Gastroesophageal sphincter (tissue), 4 donors: ENCODE results near the gene CARD14. TPM values are rescaled to one million over a fixed set of nuclear protein-coding genes. Genes with fewer than 3 reads are reported as not detected.

Experiments
- ATAC-seq: fragments of 150-250 bp; one replicate; pipeline ENCODE4 v1.9.1; 2016; ENCODE audit warnings: mild to moderate bottlenecking, moderate library complexity
- H3K27ac ChIP-seq, 4 donors: fragments of 200-600 bp; sonication (generic) in 3 of 4; 1 replicate in 3 of 4; 2 replicates in 1 of 4; pipeline ENCODE4 v1.5.1; 2016 to 2019
- H3K27me3 ChIP-seq: fragments of 200-600 bp; sonication (generic); one replicate; pipeline ENCODE4 v1.5.1; 2019
- H3K36me3 ChIP-seq, 2 donors: fragments of 200-600 bp; sonication (generic); one replicate each; pipeline ENCODE4 v1.5.1; 2019; ENCODE audit warnings: control low read depth in 1 of 2
- H3K4me1 ChIP-seq, 3 donors: fragments of 200-600 bp; sonication (generic); 1 replicate in 2 of 3; 2 replicates in 1 of 3; pipeline ENCODE4 v1.5.1; 2016 to 2019; ENCODE audit warnings: control low read depth in 2 of 3
- H3K4me3 ChIP-seq, 2 donors: fragments of 200-600 bp; sonication (generic); one replicate each; pipeline ENCODE4 v1.5.1; 2019; ENCODE audit warnings: mild to moderate bottlenecking in 1 of 2, moderate library complexity in 1 of 2
- H3K9me3 ChIP-seq, 3 donors: fragments of 200-600 bp; sonication (generic); one replicate each; pipeline ENCODE4 v1.5.1; 2017 to 2019; ENCODE audit warnings: control low read depth in 2 of 3
- CTCF ChIP-seq, 4 experiments: fragments of 200-600 bp in 2 of 4; fragments of 450-650 bp in 2 of 4; sonication (generic) in 1 of 4; IDR thresholded peaks; one replicate each; pipeline ENCODE4 v1.5.1; 2017 to 2019; ENCODE audit warnings: antibody characterized with exemption in 4 of 4, mild to moderate bottlenecking in 2 of 4, moderate library complexity in 2 of 4
- EP300 ChIP-seq: sonication (generic); formaldehyde crosslinking; IDR thresholded peaks from one replicate; pipeline ENCODE4 v1.6.1; 2017; ENCODE audit warnings: antibody characterized with exemption, mild to moderate bottlenecking
- POLR2A ChIP-seq, 2 donors: fragments of 450-650 bp; IDR thresholded peaks; one replicate each; pipeline ENCODE4 v1.6.1; 2017; ENCODE audit warnings: antibody characterized with exemption in 2 of 2, mild to moderate bottlenecking in 2 of 2, moderate library complexity in 1 of 2
- POLR2AphosphoS5 ChIP-seq: sonication (generic); formaldehyde crosslinking; IDR thresholded peaks from one replicate; pipeline ENCODE4 v1.6.1; 2017; ENCODE audit warnings: antibody characterized with exemption
- WGBS, 2 donors: methylation state at CpG; one replicate each; pipeline ENCODE4 v1.1.5; 2018; ENCODE audit warnings: low coverage in 1 of 2; 5-methylcytosine and 5-hydroxymethylcytosine counted together
- total RNA-seq, 4 donors: library from RNA; depleted of rRNA; stranded (reverse); fragments of >200 nt; gene quantifications; one replicate each; pipeline ENCODE4 v1.1.0, GENCODE V29; 2016

Gene CARD14
- under 1 TPM in 2 of 4 donors, not detected in 2; 0.78 to 0.81 TPM for total RNA-seq

- Histone ChIP-seq H3K9me3 (no peaks in the 10 kb centered on the region), H3K4me1 (no peaks in the 10 kb centered on the region), H3K4me3 (no peak within 1 kb of the TSS), H3K27me3 (peaks cover 15% of the 10 kb centered on the region), H3K27ac (no peak within 1 kb of the TSS), H3K36me3 (no peaks in the 10 kb centered on the region)
- WGBS, 2 donors, result 63 to 72% methylated on average over 7 to 8 of the region's 19 CpGs
- TF ChIP-seq CTCF (IDR thresholded peaks at IDR 0.05) (no peak), POLR2AphosphoS5 (no peak), POLR2A (IDR thresholded peaks at IDR 0.05) (no peak), EP300 (no peak)
- ATAC-seq, result no peak
Measured at GRCh38 chr17:80169784-80170500, at the start of gene CARD14. Gene CARD14, plus strand, starts transcription at chr17:80170030. Its CDS starts 11,409 bp downstream, at chr17:80181439.

DNA sequence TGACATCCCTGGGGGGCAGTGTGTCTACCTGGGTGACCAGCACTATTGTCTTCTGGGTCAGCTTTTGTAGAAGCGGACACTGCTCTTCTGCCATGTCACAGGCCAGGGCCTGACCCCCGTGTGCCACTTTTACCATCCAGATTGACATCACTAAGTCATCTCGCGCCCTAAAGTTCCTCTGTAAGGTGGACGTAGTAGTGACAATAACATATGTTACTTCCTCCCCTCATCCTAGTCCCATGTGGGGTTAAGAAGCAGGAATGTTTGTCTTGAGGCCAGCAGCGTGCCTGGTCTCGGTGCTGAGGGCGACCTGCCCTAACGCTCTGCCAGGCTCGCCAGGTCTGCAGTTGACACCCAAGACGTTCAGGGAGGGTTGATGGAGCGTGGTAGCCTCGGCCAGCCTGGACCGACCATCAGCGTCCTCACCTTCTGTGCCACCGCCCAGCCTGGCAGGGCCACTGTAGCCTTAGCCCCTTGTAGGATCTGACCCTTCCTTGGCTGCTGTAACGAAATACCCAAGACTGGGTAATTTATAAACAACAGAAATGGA is 47.7 kb upstream of the CARD14 start:
- no peak for ATAC-seq
- H3K4me1 ChIP-seq, result no peaks in the 10 kb centered on the region
- H3K9me3 ChIP-seq, result no peaks in the 10 kb centered on the region
- no peak overlapping the region for H3K27ac ChIP-seq
- 89 to 100% methylated on average over 1 to 4 of the region's 17 CpGs for WGBS, 2 donors
- no peak overlapping the region for H3K4me3 ChIP-seq
- H3K36me3 ChIP-seq, result peaks cover 0 to 27% of the 10 kb centered on the region in 2 donors
- H3K27me3 ChIP-seq, result peaks cover 32% of the 10 kb centered on the region
- TF ChIP-seq EP300, result no peak
- no peak for TF ChIP-seq POLR2A (IDR thresholded peaks at IDR 0.05)
- TF ChIP-seq CTCF (IDR thresholded peaks at IDR 0.05), result no peak
- no peak for TF ChIP-seq POLR2AphosphoS5

- Histone ChIP-seq H3K36me3 (peaks cover 0 to 18% of the 10 kb centered on the region in 2 donors), H3K9me3 (no peaks in the 10 kb centered on the region), H3K4me3 (no peak overlapping the region), H3K4me1 (no peaks in the 10 kb centered on the region), H3K27ac (no peak overlapping the region), H3K27me3 (peaks cover 32% of the 10 kb centered on the region)
- no peak for ATAC-seq
- WGBS, 2 donors, result 100% methylated on average over 2 of the region's 6 CpGs; no CpG with 5 or more reads in 1 of the 2 donors
- TF ChIP-seq POLR2AphosphoS5 (no peak), CTCF (IDR thresholded peaks at IDR 0.05) (no peak), EP300 (no peak)
Measured at GRCh38 chr17:80122926-80123505, 46.8 kb upstream of the CARD14 start.

- Histone ChIP-seq H3K27ac (no peak overlapping the region), H3K4me3 (no peak overlapping the region), H3K4me1 (no peaks in the 10 kb centered on the region), H3K27me3 (peaks cover 32% of the 10 kb centered on the region), H3K36me3 (peaks cover 0 to 11% of the 10 kb centered on the region in 2 donors), H3K9me3 (no peaks in the 10 kb centered on the region)
- no peak for TF ChIP-seq POLR2AphosphoS5
- TF ChIP-seq CTCF (IDR thresholded peaks at IDR 0.05), result no peak
- no peak for TF ChIP-seq EP300
- no peak for TF ChIP-seq POLR2A (IDR thresholded peaks at IDR 0.05)
- WGBS, 2 donors, result 63 to 72% methylated on average over 8 to 10 of the region's 15 CpGs
- no peak for ATAC-seq
Measured at GRCh38 chr17:80123791-80124190, 46.0 kb upstream of the CARD14 start.
